Stimulated activated naive CD8-positive, alpha-beta T cell treated with anti-CD3 and anti-CD28 coated beads, Interleukin-15, amount 100 ng/mL, for 72 hours (primary cell): ENCODE data around the gene KIDINS220.
A peak's percentile ranks its signal among the peaks of the same experiment; 100 is the strongest.

Experiments
- ATAC-seq: fragments of 150-1000 bp; cut with Tn5 transposase; 2 replicates; pipeline ENCODE4 v1.10.0; 2021; ENCODE audit warnings: mild to moderate bottlenecking, moderate library complexity
- DNase-seq, 2 donors: peaks; one replicate each; pipeline ENCODE4 v3.0.0; 2021 to 2022
- H3K27ac Mint-ChIP-seq, 2 donors: one replicate each; pipeline ENCODE4 v1.8.0; 2022; ENCODE audit warnings: mild to moderate bottlenecking in 2 of 2, mixed read lengths in 2 of 2, moderate library complexity in 2 of 2
- H3K27me3 Mint-ChIP-seq: one replicate; pipeline ENCODE4 v1.8.0; 2022; ENCODE audit warnings: mixed read lengths
- H3K4me1 Mint-ChIP-seq: one replicate; pipeline ENCODE4 v1.8.0; 2022; ENCODE audit warnings: mild to moderate bottlenecking, mixed read lengths
- H3K4me3 Mint-ChIP-seq, 2 donors: one replicate each; pipeline ENCODE4 v1.8.0; 2022; ENCODE audit warnings: mild to moderate bottlenecking in 2 of 2, mixed read lengths in 2 of 2, moderate library complexity in 1 of 2
- H3K9me3 Mint-ChIP-seq, 2 donors: one replicate each; pipeline ENCODE4 v1.8.0; 2022; ENCODE audit warnings: mixed read lengths in 2 of 2

Gene KIDINS220

GRCh38 chr2:8836971-8837794 lies at the start of gene KIDINS220:
Gene KIDINS220, minus strand, starts transcription at chr2:8837613. Its CDS starts 10,520 bp downstream, at chr2:8827093.
- H3K9me3 Mint-ChIP-seq: no peaks in the 10 kb centered on the region
- peaks cover 42% of the 10 kb centered on the region for H3K4me1 Mint-ChIP-seq
- DNase-seq (peak; percentile 82 to 83), ATAC-seq (peak; percentile 93)
- no peaks in the 10 kb centered on the region for H3K27me3 Mint-ChIP-seq
- peak within 1 kb of the TSS; percentile 99 for H3K27ac Mint-ChIP-seq
- H3K4me3 Mint-ChIP-seq: peak within 1 kb of the TSS; percentile 93 to 97

- no peaks in the 10 kb centered on the region for H3K27me3 Mint-ChIP-seq
- ATAC-seq: no peak
Observed at GRCh38 chr2:8886876-8887275, 49.5 kb upstream of the KIDINS220 start.

GRCh38 chr2:8886202-8886518 lies 48.7 kb upstream of the KIDINS220 start:
- no peak overlapping the region for H3K4me3 Mint-ChIP-seq
- no peaks in the 10 kb centered on the region for H3K9me3 Mint-ChIP-seq
- DNase-seq: no peak
- H3K4me1 Mint-ChIP-seq: no peaks in the 10 kb centered on the region
- H3K27ac Mint-ChIP-seq: no peak overlapping the region
- ATAC-seq: no peak
- no peaks in the 10 kb centered on the region for H3K27me3 Mint-ChIP-seq

More at GRCh38 chr2:8886876-8887275, 49.5 kb upstream of the KIDINS220 start:
- no peak for DNase-seq
- H3K4me1 Mint-ChIP-seq: no peaks in the 10 kb centered on the region
- H3K4me3 Mint-ChIP-seq: no peak overlapping the region
- H3K9me3 Mint-ChIP-seq: no peaks in the 10 kb centered on the region
- H3K27ac Mint-ChIP-seq: no peak overlapping the region

DNA sequence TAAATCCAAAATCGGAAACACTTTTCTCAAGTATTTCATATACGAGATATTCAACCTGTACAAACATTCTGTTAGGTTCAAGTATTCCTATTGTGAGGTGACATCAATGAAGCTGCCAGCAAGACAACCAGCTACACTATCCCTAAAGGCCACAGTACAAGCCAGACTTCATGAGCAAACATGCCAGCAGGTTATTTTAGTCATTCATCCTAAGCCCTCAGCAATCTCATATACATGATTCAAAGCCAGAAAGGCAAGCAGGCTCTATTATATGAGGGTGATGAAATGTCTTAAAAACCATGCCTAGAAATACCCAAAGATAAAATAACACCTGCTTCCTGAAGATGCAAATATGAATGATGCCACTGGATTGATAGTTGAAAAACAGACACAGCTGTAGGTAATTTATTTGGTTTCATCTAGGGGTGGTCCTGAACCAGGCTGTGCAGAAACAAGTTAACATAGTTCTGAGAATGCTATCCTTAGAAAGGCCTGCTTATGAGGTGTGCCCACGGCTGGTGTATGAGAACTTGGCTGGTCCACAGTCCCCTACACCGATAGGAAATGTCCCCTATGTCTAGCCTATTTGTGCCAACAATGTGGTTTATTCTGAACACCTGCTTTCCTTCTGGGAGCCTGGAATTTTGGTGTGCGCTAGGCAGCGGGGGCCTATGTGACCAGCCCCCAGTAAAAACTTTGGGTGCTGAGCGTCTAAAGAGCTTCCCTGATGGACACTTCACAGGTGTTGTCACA lies 48.2 kb upstream of the KIDINS220 start:
- Mint-ChIP-seq H3K4me3 (no peak overlapping the region), H3K27ac (no peak overlapping the region), H3K4me1 (no peaks in the 10 kb centered on the region), H3K9me3 (no peaks in the 10 kb centered on the region), H3K27me3 (no peaks in the 10 kb centered on the region)
- no peak for DNase-seq
- ATAC-seq: no peak

DNA sequence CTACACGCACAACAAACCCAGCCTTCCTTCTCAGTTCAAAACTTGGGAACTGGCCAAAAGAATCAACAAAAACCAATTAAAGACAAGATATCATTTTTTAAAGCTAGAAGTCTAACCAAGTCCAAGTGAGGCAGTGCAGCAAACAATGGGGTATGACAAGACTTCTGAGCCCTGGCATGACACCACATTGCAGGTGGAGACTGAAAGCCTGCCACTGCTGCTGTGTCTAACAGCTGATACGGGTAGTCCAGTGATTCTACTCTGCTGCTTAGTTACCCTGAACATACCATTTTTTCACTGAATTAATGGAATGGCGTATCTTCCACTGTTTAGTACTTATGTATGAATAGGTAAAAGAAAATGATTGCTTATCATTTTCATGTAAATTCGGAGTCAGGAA lies 47.4 kb upstream of the KIDINS220 start:
- ATAC-seq (no peak), DNase-seq (no peak)
- H3K9me3 Mint-ChIP-seq: no peaks in the 10 kb centered on the region
- no peaks in the 10 kb centered on the region for H3K27me3 Mint-ChIP-seq
- no peak overlapping the region for H3K27ac Mint-ChIP-seq
- no peak overlapping the region for H3K4me3 Mint-ChIP-seq
- H3K4me1 Mint-ChIP-seq: no peaks in the 10 kb centered on the region

GRCh38 chr2:8882094-8882493 lies 44.7 kb upstream of the KIDINS220 start:
- H3K4me1 Mint-ChIP-seq: no peaks in the 10 kb centered on the region
- no peaks in the 10 kb centered on the region for H3K27me3 Mint-ChIP-seq
- no peak for DNase-seq

GRCh38 chr2:8877894-8878293 lies 40.5 kb upstream of the KIDINS220 start:
- Mint-ChIP-seq H3K4me1 (no peaks in the 10 kb centered on the region), H3K9me3 (no peaks in the 10 kb centered on the region), H3K4me3 (no peak overlapping the region), H3K27me3 (no peaks in the 10 kb centered on the region), H3K27ac (no peak overlapping the region)
- ATAC-seq (no peak), DNase-seq (no peak)

More at GRCh38 chr2:8882094-8882493, 44.7 kb upstream of the KIDINS220 start:
- ATAC-seq: no peak
- no peak overlapping the region for H3K27ac Mint-ChIP-seq
- no peaks in the 10 kb centered on the region for H3K9me3 Mint-ChIP-seq
- H3K4me3 Mint-ChIP-seq: no peak overlapping the region

- Mint-ChIP-seq H3K27me3 (no peaks in the 10 kb centered on the region), H3K4me3 (no peak overlapping the region), H3K27ac (no peak overlapping the region), H3K4me1 (no peaks in the 10 kb centered on the region), H3K9me3 (no peaks in the 10 kb centered on the region)
- ATAC-seq (no peak), DNase-seq (no peak)
Observed at GRCh38 chr2:8877332-8877731, 39.9 kb upstream of the KIDINS220 start.

GRCh38 chr2:8876628-8877027 lies 39.2 kb upstream of the KIDINS220 start:
- Mint-ChIP-seq H3K9me3 (no peaks in the 10 kb centered on the region), H3K27ac (no peak overlapping the region)
- no peak for DNase-seq

GRCh38 chr2:8872821-8873432 lies 35.5 kb upstream of the KIDINS220 start:
- Mint-ChIP-seq H3K9me3 (no peaks in the 10 kb centered on the region), H3K27ac (no peak overlapping the region), H3K4me1 (no peaks in the 10 kb centered on the region), H3K4me3 (no peak overlapping the region), H3K27me3 (no peaks in the 10 kb centered on the region)
- DNase-seq (no peak), ATAC-seq (no peak)

More at GRCh38 chr2:8876628-8877027, 39.2 kb upstream of the KIDINS220 start:
- ATAC-seq: no peak
- no peak overlapping the region for H3K4me3 Mint-ChIP-seq
- no peaks in the 10 kb centered on the region for H3K27me3 Mint-ChIP-seq
- H3K4me1 Mint-ChIP-seq: no peaks in the 10 kb centered on the region

- no peaks in the 10 kb centered on the region for H3K27me3 Mint-ChIP-seq
Observed at GRCh38 chr2:8870441-8870840, 33.0 kb upstream of the KIDINS220 start.

DNA sequence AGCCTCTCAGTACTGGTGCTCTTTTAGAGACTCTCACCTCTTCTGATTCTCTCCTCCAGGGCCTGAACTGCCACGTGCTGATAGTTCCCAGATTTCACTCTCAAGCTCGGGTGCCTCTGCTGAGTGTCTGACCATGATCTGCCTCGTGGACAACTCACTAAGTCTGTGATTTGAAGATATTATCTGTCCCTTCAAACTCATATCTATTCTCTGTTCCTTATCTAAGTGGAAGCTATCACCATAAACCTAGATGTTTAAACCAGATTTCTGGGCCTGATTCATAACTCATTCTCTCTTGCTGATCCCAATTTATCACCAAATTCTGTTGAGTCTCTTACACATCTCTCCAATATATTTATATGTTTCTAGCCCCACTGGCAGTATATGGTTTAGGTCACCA lies 29.9 kb upstream of the KIDINS220 start:
- Mint-ChIP-seq H3K4me3 (no peak overlapping the region), H3K4me1 (no peaks in the 10 kb centered on the region), H3K27me3 (no peaks in the 10 kb centered on the region), H3K9me3 (no peaks in the 10 kb centered on the region), H3K27ac (no peak overlapping the region)
- no peak for ATAC-seq
- no peak for DNase-seq

More at GRCh38 chr2:8870441-8870840, 33.0 kb upstream of the KIDINS220 start:
- Mint-ChIP-seq H3K4me3 (no peak overlapping the region), H3K9me3 (no peaks in the 10 kb centered on the region), H3K4me1 (no peaks in the 10 kb centered on the region), H3K27ac (no peak overlapping the region)
- DNase-seq (no peak), ATAC-seq (no peak)

DNA sequence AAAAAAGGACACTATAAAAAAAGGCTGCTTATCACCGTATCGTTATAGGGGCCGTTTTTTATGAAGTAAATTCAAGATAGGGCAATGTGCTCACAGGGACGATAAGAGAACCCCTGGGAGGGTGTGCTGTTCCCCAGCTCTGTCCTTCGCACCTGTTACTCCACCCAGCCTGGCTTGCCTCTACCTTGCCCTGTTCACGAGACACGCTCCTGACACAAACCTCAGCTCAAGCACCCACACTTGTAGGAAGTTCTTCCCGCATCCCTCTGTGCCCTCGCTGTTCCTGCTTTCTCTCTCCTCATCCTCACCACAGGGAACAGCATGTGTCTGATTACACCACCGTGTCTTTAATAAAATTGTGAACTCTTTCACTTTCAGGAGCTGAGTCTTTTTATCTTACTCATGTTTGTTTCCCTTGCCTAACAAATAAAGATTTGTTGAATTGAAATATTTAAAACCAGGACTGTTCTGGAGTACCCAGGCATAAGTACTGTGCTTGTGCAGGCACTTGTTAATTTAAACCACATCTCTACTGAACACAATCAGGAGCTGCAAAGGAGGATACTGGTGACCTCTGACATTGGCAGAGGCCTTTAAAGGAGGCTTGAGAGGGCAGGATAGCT lies 26.0 kb upstream of the KIDINS220 start:
- Mint-ChIP-seq H3K27ac (no peak overlapping the region), H3K27me3 (no peaks in the 10 kb centered on the region), H3K9me3 (no peaks in the 10 kb centered on the region), H3K4me1 (no peaks in the 10 kb centered on the region), H3K4me3 (no peak overlapping the region)
- ATAC-seq: no peak
- DNase-seq: no peak

- Mint-ChIP-seq H3K27ac (no peak overlapping the region), H3K27me3 (no peaks in the 10 kb centered on the region), H3K4me1 (no peaks in the 10 kb centered on the region), H3K9me3 (no peaks in the 10 kb centered on the region), H3K4me3 (no peak overlapping the region)
- ATAC-seq (no peak), DNase-seq (no peak)
Observed at GRCh38 chr2:8862230-8862629, 24.8 kb upstream of the KIDINS220 start.

- no peak for ATAC-seq
- H3K9me3 Mint-ChIP-seq: no peaks in the 10 kb centered on the region
- no peaks in the 10 kb centered on the region for H3K4me1 Mint-ChIP-seq
- no peak overlapping the region for H3K27ac Mint-ChIP-seq
- no peak for DNase-seq
- H3K27me3 Mint-ChIP-seq: no peaks in the 10 kb centered on the region
- H3K4me3 Mint-ChIP-seq: no peak overlapping the region
Observed at GRCh38 chr2:8861797-8862196, 24.4 kb upstream of the KIDINS220 start.

DNA sequence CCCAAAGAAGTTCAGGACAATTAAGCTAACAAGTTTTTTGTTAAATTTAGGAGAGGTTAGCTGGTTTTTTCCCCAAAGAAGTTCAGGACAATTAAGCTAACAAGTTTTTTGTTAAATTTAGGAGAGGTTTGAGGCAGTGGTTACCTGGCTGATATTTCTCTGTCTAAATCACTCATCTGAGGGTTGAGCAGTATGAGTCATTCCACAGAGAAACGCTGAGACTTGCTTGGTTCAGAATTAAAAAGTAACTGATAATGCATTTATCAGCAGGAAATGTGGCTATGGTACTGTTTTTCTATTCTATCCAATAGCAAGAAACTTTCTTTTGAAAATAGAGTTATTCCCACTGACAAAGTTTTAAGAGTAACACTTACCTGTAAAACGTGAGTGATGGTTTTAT lies 22.8 kb upstream of the KIDINS220 start:
- Mint-ChIP-seq H3K4me1 (no peaks in the 10 kb centered on the region), H3K9me3 (no peaks in the 10 kb centered on the region), H3K27ac (no peak overlapping the region), H3K27me3 (no peaks in the 10 kb centered on the region), H3K4me3 (no peak overlapping the region)
- DNase-seq: no peak
- no peak for ATAC-seq
